Measurements from ENCODE around the gene PAMR1.
"Not testable (repeated sequence)": the region's sequence is repeated elsewhere in the genome, so short reads cannot be mapped to it uniquely, and the experiment has no call there.

The PAMR1 gene
- 0 reads per million in 2 donors for total RNA-seq

- no peak for DNase-seq
Observed at GRCh38 chr11:35525501-35526175, at the start of gene PAMR1. Gene PAMR1 (minus strand): TSS chr11:35525616. CDS start chr11:35525585, 31 bp downstream.

- DNase-seq, result no peak
Observed at GRCh38 chr11:35571696-35572095, 46.3 kb upstream of the PAMR1 start.

- no peak for DNase-seq
Observed at GRCh38 chr11:35567737-35568465, 42.5 kb upstream of the PAMR1 start.

- DNase-seq, result no peak
Observed at GRCh38 chr11:35566885-35567284, 41.5 kb upstream of the PAMR1 start.

- DNase-seq, result no peak
Observed at GRCh38 chr11:35566181-35566580, 40.8 kb upstream of the PAMR1 start.

GRCh38 chr11:35564245-35564595 is 38.8 kb upstream of the PAMR1 start:
- DNase-seq, result no peak

GRCh38 chr11:35563484-35564244 is 38.2 kb upstream of the PAMR1 start:
- no peak for DNase-seq

- DNase-seq, result no peak
Observed at GRCh38 chr11:35559949-35560348, 34.5 kb upstream of the PAMR1 start.

- DNase-seq, result no peak
Observed at GRCh38 chr11:35558513-35558912, 33.1 kb upstream of the PAMR1 start.

- no peak for DNase-seq
Observed at GRCh38 chr11:35555488-35555887, 30.1 kb upstream of the PAMR1 start.

- DNase-seq, result no peak
Observed at GRCh38 chr11:35554491-35555437, 29.3 kb upstream of the PAMR1 start.

GRCh38 chr11:35553831-35554230 is 28.4 kb upstream of the PAMR1 start:
- DNase-seq, result no peak

GRCh38 chr11:35553021-35553420 is 27.6 kb upstream of the PAMR1 start:
- no peak for DNase-seq

GRCh38 chr11:35552616-35553015 is 27.2 kb upstream of the PAMR1 start:
- DNase-seq, result no peak

- DNase-seq, result no peak
Observed at GRCh38 chr11:35550374-35551036, 25.1 kb upstream of the PAMR1 start.

GRCh38 chr11:35549787-35550186 is 24.4 kb upstream of the PAMR1 start:
- DNase-seq, result no peak

GRCh38 chr11:35548925-35549561 is 23.6 kb upstream of the PAMR1 start:
- no peak for DNase-seq

- DNase-seq, result not testable (repeated sequence)
Observed at GRCh38 chr11:35547995-35548394, 22.6 kb upstream of the PAMR1 start.

GRCh38 chr11:35546317-35546716 is 20.9 kb upstream of the PAMR1 start:
- DNase-seq, result no peak

- DNase-seq, result no peak
Observed at GRCh38 chr11:35545391-35546003, 20.1 kb upstream of the PAMR1 start.

GRCh38 chr11:35543481-35543880 is 18.1 kb upstream of the PAMR1 start:
- DNase-seq, result no peak
